Right ventricle myocardium inferior (tissue), 1 donor: ENCODE data around the gene RETNLB. TPM values are rescaled to one million over a fixed set of nuclear protein-coding genes. Genes with fewer than 3 reads are reported as not detected.

Source experiments
- ATAC-seq: fragments of 200-7000 bp; cut with Tn5 transposase; one replicate; pipeline ENCODE4 v1.9.1; 2020; ENCODE audit warnings: mild to moderate bottlenecking, moderate library complexity
- DNase-seq: peaks from one replicate; pipeline ENCODE4 v3.0.0; 2021; ENCODE audit errors: missing footprints
- intact Hi-C: fragments of 100-400 bp; cut with DNase I; formaldehyde crosslinking; loops from one replicate; pipeline ENCODE4 v1.11.0; 2022
- long read RNA-seq: library from polyadenylated mRNA; unstranded; transcript quantifications from one replicate; pipeline ENCODE4 v2.0.0, GENCODE V29; 2021
- total RNA-seq: library from RNA; stranded (reverse); fragmentation: NEBNext Ultra II Directional; extraction: Animal tissue kit (Norgen Biotek cat#: 25700); gene quantifications from one replicate; pipeline ENCODE4 v1.2.1, GENCODE V29; 2021
- donor health status: DM: no; HTN: yes; CAD: no; lungs with severe emphysema.

Gene RETNLB, protein sequence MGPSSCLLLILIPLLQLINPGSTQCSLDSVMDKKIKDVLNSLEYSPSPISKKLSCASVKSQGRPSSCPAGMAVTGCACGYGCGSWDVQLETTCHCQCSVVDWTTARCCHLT
- not detected for total RNA-seq
- long read RNA-seq: 0 reads

DNA sequence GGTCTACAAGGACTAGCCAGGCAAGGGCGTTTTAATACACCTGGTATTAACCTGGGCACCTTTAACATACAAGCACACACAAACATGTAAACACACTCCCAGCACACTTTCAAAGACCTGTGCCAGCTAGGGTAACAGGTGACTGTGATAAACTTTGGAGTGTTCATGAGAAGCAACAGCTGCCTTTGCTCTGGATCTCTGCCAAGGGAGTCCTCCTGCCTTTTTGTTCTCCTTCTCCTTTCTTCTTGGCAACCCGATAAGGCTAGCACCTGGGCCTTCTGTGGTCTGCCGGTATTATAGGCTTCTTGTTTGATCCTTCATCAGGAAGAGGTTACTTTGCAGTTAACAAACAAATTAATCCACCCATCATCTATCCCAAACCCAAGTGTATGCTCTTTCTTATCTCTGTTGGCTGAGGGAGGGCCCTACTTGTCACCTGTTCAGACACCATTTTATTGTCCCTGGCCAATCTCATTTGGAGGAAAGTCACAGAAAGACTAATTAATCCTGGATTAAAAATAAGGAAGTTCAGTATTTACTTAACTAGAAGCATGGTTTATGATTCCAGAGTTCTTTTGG lies at the start of gene RETNLB:
RETNLB (minus strand) TSS at position 7 of the 579 bp plus-strand sequence. CDS start 225 bp downstream, outside the sequence.
- DNase-seq: no peak
- no peak for ATAC-seq
- intact Hi-C loops: no loop called here

DNA sequence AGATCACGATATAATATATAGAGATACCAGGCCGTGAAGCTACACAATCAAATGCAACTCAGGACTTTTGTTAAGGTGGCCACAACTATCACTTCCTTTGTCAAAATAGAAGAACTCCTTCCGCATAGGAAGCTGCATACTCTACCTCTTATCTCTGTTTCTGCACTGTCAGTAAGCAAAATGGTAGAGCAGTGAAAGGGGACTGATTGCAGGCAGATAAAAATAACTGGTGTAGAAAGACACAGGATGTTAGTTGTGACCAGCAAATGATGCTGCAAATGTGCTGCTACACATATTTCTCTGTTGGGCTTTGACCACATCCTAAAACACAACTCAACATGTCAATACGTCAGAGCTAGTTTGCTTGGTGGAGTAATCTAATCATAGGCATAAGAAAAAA lies 49.1 kb upstream of the RETNLB start:
- intact Hi-C loops: no loop called here
- ATAC-seq (no peak), DNase-seq (no peak)

DNA sequence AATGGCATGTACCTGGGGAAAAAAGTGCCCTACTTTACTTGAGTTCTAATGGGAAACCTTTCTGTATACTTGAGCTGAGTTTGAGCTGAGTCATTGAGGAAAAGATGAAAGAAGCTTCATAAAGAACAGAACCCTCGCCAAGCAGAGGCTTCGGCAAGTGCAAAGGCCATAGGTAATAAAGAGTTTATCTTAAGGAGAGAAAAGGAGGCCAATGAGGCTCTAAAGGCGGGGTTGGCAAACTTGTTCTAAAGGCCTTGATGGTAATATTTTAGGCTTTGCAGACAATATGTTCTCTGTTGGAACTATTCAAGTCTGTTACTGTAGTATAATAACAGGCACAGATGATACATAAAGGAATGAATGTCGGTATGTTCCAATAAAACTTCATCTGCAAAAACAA lies 47.8 kb upstream of the RETNLB start:
- ATAC-seq (no peak), DNase-seq (no peak)
- intact Hi-C loops: no loop called here

DNA sequence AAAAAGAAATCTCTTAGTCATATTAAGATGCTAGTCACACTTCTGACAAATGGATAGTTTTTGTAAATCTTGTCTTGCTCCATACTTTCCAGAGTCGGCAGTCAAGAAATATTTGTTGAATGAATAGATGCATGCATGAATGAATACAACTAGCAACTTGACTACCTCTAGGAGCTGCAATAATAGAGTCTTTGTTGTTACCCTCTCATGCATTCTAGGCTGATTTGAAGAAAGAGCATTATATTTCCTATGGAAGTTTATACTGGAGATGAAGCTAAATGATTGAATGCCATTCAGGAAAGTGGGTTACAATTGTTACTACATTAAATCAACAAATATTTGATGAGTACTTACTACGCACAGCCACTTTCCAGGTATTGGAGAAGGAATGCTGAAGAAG lies 47.2 kb upstream of the RETNLB start:
- no peak for ATAC-seq
- intact Hi-C loops: no loop called here

DNA sequence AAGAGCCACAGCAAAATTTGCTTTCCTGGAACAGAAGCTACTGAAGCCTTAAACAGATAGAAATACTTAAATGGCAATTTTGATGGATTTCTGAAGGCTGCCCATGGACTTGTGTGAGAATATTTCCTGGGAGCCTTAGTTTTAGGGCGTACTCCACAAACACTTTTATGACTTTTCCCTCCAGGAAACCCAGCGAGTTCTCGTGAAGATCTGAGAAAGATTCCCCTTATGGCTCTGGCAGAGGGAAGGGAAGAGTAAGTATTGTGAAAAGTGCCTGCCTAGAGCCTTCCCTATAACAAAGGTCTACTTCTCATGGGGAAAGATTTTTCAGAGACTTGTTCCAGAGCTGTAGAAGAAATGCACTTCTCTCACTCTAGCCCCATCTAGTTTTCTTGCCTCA lies 34.3 kb upstream of the RETNLB start:
- ATAC-seq (no peak), DNase-seq (no peak)
- intact Hi-C loops: no loop called here

More for the DNA sequence above, 47.2 kb upstream of the RETNLB start:
- no peak for DNase-seq

DNA sequence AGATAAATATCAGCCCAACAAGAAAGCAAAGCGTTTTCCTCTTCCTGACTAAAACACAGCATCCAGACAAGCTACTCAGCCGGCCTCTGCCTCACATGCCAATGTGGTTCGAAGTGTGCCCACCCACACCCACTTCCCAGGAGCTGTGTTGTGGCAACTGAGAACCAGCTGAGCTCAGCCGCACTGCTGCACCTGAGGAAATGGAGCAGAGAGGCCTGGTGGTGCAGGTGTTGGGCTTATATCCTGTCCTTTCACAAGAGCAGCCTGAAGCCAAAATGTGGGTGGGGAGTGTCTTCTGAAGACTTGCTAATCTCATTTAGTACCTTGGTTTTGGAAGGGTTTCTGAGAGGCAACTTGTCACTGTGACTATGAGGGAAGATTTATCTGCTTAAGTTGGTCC lies 23.0 kb upstream of the RETNLB start:
- no peak for ATAC-seq
- no peak for DNase-seq
- intact Hi-C loops: no loop called here

DNA sequence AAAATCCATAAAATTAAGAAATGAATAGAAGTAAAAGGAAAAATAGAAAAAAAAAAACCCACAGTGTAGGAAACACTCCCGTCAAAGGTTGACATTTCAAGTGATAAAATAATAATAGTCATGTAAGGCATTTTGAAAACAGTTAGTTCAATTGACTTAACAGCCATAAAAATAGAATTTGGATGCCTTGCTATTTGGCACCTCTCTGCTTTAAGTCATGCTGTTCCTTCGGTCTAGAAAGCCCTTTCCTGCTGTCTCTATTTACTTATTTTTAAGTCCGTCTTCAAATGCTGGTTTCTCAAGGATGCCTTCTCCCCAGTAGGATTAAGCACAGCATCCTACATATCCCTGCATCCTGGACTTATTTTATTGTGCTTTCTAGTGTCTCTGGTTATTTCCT lies 22.3 kb upstream of the RETNLB start:
- DNase-seq: no peak
- ATAC-seq: no peak
- intact Hi-C loops: no loop called here

DNA sequence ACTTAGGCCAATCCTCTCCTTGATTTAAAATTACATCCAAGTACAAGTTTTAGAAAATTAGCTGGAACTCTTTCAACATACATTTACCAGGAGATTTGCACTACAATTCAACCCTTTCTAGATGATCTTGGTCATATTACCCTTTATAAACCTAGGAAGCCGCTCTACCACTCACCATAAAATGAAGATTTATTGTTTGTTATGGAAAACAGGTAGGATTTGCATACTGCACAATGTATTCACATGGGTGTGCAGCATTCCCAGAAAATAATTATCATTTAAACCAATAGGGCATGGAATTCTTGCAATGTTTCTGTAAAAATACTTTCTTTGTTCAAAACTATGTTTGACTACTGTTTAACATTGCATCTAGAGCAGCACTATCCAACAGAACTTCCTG lies 18.4 kb upstream of the RETNLB start:
- ATAC-seq: no peak

DNA sequence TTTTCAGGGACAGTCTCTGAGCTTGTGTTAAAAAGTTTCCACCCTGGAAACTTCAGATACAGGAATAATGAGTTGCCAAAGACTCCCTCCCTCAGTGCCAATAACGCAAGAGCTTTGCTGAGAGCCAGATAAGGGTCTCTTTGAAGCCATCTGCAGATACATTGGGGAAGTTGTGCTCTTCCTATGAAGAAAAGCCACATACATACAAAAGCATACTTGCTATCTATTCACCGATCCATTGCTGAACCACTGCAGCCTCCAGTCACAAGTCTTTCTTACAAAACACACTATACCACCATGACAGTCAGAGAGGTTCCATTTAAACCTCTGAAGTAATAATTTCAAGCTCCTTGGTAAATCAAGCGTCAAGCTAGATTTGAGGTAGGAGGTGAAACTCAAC lies 10.0 kb upstream of the RETNLB start:
- ATAC-seq (no peak), DNase-seq (no peak)
- intact Hi-C loops: no loop called here

More for the DNA sequence above, 18.4 kb upstream of the RETNLB start:
- intact Hi-C loops: no loop called here
- no peak for DNase-seq

DNA sequence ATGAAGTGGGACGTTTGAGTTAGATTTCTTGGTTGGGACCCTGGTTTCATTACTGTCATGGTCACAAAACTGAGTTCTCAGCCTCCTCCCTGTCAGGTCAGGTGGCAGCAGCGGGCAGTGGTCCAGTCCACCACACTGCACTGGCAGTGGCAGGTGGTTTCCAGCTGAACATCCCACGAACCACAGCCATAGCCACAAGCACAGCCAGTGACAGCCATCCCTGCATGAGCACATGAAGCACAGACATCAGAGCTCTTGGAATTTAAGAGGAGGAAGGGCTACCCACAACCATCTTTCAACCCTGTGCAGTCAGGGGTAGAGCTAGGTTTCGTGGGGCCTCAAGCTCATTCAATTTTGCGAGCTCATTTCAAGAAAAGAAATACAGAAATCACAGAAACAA lies 1.5 kb downstream of the RETNLB start:
- no peak for DNase-seq
- ATAC-seq: no peak
- intact Hi-C loops: no loop called here

DNA sequence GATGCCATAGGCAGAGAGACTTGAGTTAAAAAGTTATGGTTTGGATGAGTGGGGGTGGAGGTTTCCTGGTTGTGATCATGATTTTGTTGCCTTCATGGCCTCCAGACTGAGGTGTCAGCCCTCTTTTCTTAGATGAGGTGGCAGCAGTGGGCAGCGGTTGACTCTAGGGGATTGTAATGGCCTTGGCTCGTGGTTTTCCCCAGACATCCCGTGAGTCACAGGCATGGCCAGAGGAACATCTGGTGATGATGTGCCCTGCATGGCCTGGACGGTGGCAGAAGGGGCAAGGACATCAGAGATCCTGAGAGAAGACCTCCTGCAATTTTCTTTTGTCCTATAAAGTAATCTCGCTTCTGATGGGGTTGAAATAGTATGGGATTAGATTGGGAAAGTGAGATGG lies 12.4 kb downstream of the RETNLB start:
- intact Hi-C loops: no loop called here
- no peak for DNase-seq
- ATAC-seq: no peak

DNA sequence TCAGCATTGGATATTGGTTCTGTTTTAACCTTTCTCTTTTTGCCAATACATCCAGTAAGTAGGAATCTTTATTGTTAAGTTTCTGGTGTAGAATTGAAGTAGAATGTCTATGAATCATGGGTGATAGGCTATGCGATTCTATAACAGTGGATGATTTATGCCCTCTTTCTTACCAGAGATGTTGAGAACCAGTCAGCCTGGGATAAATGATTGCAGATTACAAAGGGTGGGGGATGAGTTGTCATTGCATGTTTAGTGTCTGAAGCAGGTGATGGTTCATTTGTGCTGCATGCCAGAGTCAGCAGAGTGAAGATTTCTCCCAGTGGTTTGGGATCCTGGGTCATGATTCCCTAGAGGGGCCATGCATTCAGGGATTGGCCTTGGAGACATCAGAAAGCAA lies 14.3 kb downstream of the RETNLB start:
- DNase-seq (no peak), ATAC-seq (no peak)
- intact Hi-C loops: no loop called here

DNA sequence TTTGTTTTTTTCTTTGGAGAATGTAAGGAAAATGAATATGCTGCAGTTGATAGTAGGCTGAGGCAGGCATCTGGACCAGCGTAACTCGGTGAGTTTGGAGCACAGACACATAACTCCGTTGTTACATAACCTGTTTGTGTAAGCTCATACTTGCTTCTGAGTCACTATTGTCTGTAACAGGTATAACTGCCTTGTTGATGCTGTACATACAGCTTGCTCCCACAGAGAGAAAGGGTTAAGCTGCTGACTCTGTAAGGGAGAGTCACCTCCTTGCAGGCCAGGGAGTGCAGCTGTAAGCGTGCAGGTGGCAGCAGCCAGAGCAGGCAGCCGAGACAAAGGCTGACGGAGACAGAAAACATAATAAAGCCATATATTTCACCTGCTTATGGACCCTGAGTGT lies 20.4 kb downstream of the RETNLB start:
- no peak for DNase-seq
- no peak for ATAC-seq
- intact Hi-C loops: no loop called here

DNA sequence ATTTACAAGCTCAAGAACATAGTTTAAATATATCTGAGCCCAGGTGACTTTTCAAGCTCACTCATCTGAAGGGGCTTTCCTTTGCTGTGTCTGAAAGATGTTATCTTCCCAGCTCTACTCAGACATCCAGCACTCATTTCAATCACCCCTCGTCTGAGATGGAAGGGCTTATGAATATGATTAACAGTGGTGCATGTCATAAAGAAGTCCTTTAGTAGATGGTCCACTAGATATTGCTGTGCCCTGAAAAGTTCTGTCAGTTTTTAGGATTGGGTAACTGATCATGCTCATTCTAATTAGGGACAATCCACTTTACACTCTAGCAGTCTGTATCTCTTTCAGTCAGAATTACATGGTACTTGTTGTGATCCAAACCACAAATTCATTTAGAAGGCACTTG lies 28.3 kb downstream of the RETNLB start:
- ATAC-seq: no peak
- no peak for DNase-seq
- intact Hi-C loops: no loop called here

DNA sequence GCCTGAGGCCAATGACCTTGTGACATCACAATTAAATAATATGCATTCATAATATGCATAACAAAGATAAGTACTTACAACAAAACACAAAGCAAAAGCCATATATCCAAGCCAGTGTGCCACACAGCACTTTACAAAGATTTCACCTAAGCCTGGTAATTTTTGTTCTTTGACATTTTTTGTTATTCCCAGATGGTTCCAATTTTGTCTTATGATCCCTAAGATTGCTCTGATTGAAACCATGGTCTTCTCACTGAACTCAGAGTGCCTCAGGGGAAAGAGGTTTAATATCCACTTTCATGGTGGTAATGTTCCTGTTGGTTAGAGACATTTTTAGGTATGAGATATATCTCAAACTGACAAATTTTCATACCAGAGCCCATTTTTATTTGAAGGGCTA lies 29.1 kb downstream of the RETNLB start:
- DNase-seq: no peak
- intact Hi-C loops: no loop called here
- no peak for ATAC-seq

DNA sequence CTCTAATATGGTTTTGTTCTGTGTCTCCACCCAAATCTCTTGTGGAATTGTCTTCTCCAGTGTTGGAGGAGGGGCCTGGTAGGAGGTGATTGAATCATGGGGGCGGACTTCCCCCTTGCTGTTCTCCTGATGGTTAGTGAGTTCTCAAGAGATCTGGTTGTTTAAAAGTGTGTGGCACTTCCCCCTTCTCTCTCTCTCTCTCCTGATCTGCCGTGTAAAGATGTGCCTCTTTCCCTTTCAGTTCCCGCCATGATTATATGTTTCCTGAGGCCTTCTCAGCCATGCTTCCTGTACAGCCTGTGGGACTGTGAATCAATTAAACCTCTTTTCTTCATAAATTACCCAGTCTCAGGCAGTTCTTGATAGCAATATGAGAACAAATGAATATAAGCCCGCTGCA lies 33.1 kb downstream of the RETNLB start:
- ATAC-seq: no peak
- intact Hi-C loops: no loop called here

DNA sequence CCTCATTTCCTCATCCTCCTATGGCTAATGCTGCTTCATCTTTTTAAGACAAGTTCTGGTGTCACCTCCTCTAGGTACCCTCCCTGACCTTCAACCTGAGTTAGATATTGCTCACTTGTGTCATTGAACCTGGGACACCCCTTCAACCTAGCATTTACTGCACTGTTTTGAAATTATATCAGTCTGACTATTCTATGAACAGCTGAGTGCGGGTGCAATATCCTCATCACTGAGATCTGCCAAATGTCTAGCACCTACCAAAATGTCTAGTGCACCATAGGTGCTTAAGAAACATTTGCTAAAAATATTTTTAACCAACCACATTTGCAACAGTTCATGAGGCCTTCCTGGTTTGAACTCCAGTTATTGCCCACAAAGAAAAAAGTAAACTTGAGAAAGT lies 34.5 kb downstream of the RETNLB start:
- DNase-seq: no peak
- intact Hi-C loops: no loop called here
- no peak for ATAC-seq

More for the DNA sequence above, 33.1 kb downstream of the RETNLB start:
- no peak for DNase-seq

DNA sequence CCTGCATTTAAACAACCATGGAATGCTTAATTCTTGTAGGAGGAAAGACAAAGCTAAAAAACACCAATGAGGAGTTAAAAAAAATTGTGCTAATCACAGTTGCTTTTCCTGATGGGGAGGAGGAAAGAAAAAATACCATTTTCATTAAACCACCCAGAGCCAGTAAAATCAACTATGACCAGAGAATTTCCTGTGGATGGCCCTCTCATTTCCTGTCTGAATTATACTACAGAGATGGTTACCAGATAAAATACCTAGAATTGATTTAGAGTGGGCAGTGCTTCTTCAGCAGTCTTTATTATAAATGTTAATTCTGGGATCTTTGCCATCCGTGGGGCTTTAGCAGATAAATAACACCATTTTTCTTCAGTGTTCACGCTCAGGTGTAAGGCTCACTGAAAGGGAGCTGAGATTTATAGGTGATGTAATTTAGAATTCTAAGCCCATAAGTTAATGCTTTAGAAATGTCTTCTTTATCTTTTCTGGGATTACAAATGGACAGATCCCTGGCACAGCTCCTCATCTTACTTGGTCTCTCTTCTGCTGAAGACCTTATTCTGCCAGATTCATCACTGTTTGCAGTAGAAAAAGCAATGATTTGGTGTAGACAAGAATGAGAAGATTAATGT lies 37.9 kb downstream of the RETNLB start:
- DNase-seq (no peak), ATAC-seq (no peak)
- intact Hi-C loops: no loop called here

DNA sequence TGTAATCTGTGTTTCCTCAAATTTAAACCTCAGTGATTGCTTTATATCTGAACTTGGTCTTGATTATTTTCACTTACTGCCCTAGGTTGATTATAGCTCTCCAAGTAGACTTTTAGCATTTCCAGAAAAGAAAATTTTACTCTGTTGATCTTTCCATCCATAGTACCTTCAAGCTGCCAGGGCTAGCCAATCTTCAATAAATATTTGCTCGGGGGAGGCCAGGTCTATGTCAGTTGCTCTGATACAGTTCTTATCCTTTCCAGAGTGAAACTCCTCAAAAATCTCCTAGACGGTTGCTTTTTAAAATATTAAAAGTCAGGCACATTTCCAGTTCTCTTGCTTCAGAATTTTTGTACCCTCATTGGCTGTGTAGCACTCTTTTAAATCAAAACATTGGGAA lies 38.8 kb downstream of the RETNLB start:
- no peak for ATAC-seq
- no peak for DNase-seq
- intact Hi-C loops: no loop called here

DNA sequence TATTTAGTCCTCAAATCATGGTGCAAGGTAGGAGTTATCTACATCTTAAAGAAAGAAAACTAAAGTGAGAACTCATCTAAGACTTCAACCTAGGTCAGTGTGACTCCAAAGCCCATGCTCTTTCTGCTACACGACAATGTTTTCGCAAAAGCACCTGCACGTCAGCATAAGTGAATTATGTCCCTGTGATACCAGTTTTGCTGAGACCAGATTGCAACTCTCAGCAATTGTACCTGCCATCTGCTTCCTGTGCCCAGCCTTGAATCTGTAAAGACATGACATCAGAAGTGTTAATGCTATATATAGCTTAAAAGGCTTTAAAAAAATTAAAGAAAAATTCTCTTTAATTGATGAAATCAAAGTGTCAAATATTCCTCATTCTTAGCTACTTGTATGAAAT lies 43.4 kb downstream of the RETNLB start:
- DNase-seq (no peak), ATAC-seq (no peak)
- intact Hi-C loops: no loop called here

DNA sequence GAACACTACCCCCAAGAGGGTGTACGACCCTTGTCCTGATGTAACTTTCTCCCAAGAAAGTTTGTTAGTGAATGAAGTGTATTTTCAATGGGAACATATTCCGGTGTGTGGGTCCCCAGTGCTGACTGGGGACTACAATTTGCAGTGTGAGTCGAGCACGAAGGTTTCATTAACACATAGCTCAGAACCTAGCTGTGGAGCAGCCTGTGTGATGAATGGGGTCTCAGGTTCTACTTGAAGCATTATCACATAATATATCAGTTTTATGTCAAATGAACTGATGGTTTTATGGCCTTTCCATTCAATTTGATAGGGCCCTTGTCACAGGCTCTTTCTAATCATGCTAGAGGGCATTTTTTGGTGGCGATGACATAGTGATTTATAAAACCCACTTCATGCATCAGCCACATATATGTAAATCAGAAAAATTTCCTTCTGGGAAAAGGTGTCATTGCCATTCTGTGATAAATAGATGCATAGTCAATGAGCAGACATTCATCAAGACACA lies 44.1 kb downstream of the RETNLB start:
- no peak for DNase-seq
- no peak for ATAC-seq
- intact Hi-C loops: no loop called here
